ENCODE data around the gene KCNJ9. TPM values are rescaled to one million over a fixed set of nuclear protein-coding genes. Genes with fewer than 3 reads are reported as not detected.

Gene KCNJ9
- total and polyA plus RNA-seq, 4 donors = not detected

DNA sequence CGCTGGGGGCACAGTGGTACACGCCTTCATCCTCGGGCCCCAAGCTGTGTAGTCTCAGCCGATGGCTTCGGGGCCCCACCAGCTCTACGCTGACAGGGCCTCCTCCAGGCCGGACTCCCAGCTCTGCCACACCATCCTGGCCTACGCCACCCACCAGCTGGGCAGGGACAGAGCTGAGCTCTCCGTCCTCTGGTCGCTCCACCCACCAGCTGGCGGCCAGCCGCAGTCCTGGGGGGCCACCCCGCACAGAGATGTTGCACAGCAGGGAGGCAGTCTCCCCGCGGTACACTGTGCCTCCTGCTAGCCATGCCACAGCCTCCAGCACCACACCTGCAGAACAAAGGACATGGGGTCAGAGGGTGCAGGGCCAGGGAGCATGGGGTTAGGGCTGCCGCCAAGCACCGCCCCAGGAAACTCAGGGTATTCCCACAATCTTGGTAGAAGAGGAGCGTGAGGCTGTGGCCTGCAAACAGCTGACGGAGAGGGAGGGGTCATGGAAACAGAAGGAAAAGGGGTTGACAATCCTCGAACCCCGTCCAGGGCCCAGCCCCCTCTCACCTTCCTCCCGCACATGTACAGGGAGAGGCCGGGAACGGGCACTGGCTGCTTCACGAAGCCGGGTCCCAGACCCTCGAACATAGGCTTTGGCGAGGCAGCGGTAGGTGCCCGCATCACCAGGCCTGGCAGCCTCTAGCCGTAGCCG, 11.2 kb downstream of the KCNJ9 start:
- H3K36me3 ChIP-seq (ENCODE audit: control insufficient read depth in 4 of 4, insufficient read depth in 4 of 4, low read length in 4 of 4) = peaks cover 0 to 43% (median 10%) of the 10 kb centered on the region in 4 donors

DNA sequence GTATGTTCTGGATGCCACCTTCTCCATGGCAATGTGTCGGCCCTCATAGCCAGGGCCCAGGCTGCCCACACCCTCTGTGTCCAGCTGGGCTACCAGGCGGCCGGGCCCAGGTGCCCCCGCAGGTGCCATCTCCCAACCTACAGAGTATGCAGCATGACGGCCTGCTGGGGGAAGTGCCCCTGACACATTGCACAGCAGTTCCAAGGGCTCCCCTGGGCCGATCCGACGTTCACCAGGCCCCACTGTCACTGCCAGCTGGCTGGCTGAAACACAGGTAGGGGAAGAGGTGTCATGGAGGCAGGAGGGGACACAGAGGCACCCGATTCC, 11.7 kb downstream of the KCNJ9 start:
- Histone ChIP-seq H3K36me3 (ENCODE audit: control insufficient read depth in 4 of 4, insufficient read depth in 4 of 4, low read length in 4 of 4) (peaks cover 0 to 43% (median 9%) of the 10 kb centered on the region in 4 donors), H3K27me3 (ENCODE audit: control insufficient read depth in 3 of 3, insufficient read depth in 3 of 3, low read length in 2 of 3) (no peaks in the 10 kb centered on the region), H3K9me3 (ENCODE audit: control insufficient read depth in 4 of 4, insufficient read depth in 3 of 4, low read length in 3 of 4) (no peaks in the 10 kb centered on the region), H3K9ac (ENCODE audit: insufficient read depth in 1 of 2, low read length in 2 of 2) (no peak overlapping the region), H3K4me3 (no peak overlapping the region), H3K27ac (ENCODE audit: low read depth in 1 of 2, low read length in 1 of 2) (no peak overlapping the region), H3K4me1 (ENCODE audit: control insufficient read depth in 5 of 5, insufficient read depth in 5 of 5, low read length in 5 of 5) (peaks cover 0 to 18% (median 8%) of the 10 kb centered on the region in 5 donors)
- DNase-seq (no peak), ATAC-seq (ENCODE audit: insufficient read depth, low FRiP score) (no peak)
- WGBS, 2 donors = 85% methylated on average over 9 of the region's 9 CpGs
- TF ChIP-seq, protein P1, sequence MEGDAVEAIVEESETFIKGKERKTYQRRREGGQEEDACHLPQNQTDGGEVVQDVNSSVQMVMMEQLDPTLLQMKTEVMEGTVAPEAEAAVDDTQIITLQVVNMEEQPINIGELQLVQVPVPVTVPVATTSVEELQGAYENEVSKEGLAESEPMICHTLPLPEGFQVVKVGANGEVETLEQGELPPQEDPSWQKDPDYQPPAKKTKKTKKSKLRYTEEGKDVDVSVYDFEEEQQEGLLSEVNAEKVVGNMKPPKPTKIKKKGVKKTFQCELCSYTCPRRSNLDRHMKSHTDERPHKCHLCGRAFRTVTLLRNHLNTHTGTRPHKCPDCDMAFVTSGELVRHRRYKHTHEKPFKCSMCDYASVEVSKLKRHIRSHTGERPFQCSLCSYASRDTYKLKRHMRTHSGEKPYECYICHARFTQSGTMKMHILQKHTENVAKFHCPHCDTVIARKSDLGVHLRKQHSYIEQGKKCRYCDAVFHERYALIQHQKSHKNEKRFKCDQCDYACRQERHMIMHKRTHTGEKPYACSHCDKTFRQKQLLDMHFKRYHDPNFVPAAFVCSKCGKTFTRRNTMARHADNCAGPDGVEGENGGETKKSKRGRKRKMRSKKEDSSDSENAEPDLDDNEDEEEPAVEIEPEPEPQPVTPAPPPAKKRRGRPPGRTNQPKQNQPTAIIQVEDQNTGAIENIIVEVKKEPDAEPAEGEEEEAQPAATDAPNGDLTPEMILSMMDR (IDR thresholded peaks at IDR 0.05; ENCODE audit: control extremely low read depth, extremely low read depth) = no peak

More for the DNA sequence above, 11.2 kb downstream of the KCNJ9 start:
- H3K4me1 ChIP-seq (ENCODE audit: control insufficient read depth in 5 of 5, insufficient read depth in 5 of 5, low read length in 5 of 5) = peaks cover 0 to 14% (median 7%) of the 10 kb centered on the region in 5 donors
- H3K9me3 ChIP-seq (ENCODE audit: control insufficient read depth in 4 of 4, insufficient read depth in 3 of 4, low read length in 3 of 4) = no peaks in the 10 kb centered on the region
- H3K27me3 ChIP-seq (ENCODE audit: control insufficient read depth in 3 of 3, insufficient read depth in 3 of 3, low read length in 2 of 3) = no peaks in the 10 kb centered on the region
- WGBS, 2 donors = 96 to 97% methylated on average over 32 of the region's 32 CpGs
- DNase-seq (no peak), ATAC-seq (ENCODE audit: insufficient read depth, low FRiP score) (no peak)
- no peak overlapping the region for H3K27ac ChIP-seq (ENCODE audit: low read depth in 1 of 2, low read length in 1 of 2)
- TF ChIP-seq, protein P1 (IDR thresholded peaks at IDR 0.05; ENCODE audit: control extremely low read depth, extremely low read depth) = no peak
- no peak overlapping the region for H3K9ac ChIP-seq (ENCODE audit: insufficient read depth in 1 of 2, low read length in 2 of 2)
- H3K4me3 ChIP-seq = no peak overlapping the region

DNA sequence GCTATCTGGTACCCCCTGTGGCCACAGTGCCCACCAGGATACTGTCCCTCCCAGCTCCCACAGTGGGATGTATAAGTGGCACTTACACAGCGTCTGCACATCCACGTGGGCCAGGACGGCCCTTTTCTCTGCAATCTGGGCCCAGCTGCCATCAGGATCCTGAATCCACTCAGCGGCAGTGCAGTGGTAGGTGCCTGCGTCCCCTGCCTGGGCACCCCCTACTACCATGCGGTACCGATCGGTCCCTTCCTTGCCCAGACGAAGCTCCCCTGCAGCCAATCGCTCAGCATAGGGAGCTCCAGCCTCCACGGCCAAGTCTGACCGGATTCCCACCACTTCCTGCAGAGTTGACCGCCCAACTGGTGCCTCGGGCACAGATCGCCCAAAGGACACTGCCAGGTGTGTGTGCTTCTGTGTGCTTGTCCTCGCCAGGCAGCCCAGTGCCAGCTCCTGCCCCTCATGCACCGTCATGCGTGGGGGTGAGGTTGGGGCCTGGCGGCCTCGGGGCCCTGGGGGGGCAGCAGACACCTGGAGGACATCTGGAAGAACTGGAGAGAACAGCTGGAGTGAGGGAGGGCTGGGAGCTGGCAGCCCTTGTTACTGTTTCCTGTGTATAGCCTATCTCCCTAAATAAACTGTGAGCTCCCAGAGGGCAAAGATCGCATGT, 12.4 kb downstream of the KCNJ9 start:
- Histone ChIP-seq H3K9ac (ENCODE audit: insufficient read depth in 1 of 2, low read length in 2 of 2) (no peak overlapping the region), H3K36me3 (ENCODE audit: control insufficient read depth in 4 of 4, insufficient read depth in 4 of 4, low read length in 4 of 4) (peaks cover 0 to 43% (median 9%) of the 10 kb centered on the region in 4 donors), H3K4me1 (ENCODE audit: control insufficient read depth in 5 of 5, insufficient read depth in 5 of 5, low read length in 5 of 5) (peaks cover 0 to 18% (median 8%) of the 10 kb centered on the region in 5 donors), H3K27me3 (ENCODE audit: control insufficient read depth in 3 of 3, insufficient read depth in 3 of 3, low read length in 2 of 3) (no peaks in the 10 kb centered on the region), H3K27ac (ENCODE audit: low read depth in 1 of 2, low read length in 1 of 2) (no peak overlapping the region), H3K9me3 (ENCODE audit: control insufficient read depth in 4 of 4, insufficient read depth in 3 of 4, low read length in 3 of 4) (no peaks in the 10 kb centered on the region), H3K4me3 (no peak overlapping the region)
- WGBS, 2 donors = 93% methylated on average over 21 of the region's 21 CpGs
- TF ChIP-seq, protein P1 (IDR thresholded peaks at IDR 0.05; ENCODE audit: control extremely low read depth, extremely low read depth) = no peak
- DNase-seq (no peak), ATAC-seq (ENCODE audit: insufficient read depth, low FRiP score) (no peak)
